Mesenchymal stem cell (in vitro differentiated cells and primary cell): ENCODE data around the gene KCNH2.

Experiments
- DNase-seq: peaks from one replicate; pipeline ENCODE4 v3.0.0-alpha.2; 2013
- H2AFZ ChIP-seq: one replicate; pipeline ENCODE4 v1.6.1; 2013; ENCODE audit warnings: low read depth, mild to moderate bottlenecking, control low read depth, inconsistent platforms, low read length, moderate library complexity
- H2AK5ac ChIP-seq: 2 replicates; pipeline ENCODE4 v1.6.1; 2013; ENCODE audit warnings: low read length, moderate library complexity, mild to moderate bottlenecking, inconsistent platforms; ENCODE audit not compliant: severe bottlenecking
- H2BK120ac ChIP-seq: one replicate; pipeline ENCODE4 v1.6.1; 2013; ENCODE audit warnings: low read depth, mild to moderate bottlenecking, inconsistent platforms, low read length, moderate library complexity
- H2BK12ac ChIP-seq, 2 experiments: one replicate each; pipeline ENCODE4 v1.6.1; 2013; ENCODE audit warnings: inconsistent platforms in 2 of 2, low read length in 2 of 2, mild to moderate bottlenecking in 2 of 2, moderate library complexity in 2 of 2, control low read depth in 1 of 2
- H2BK15ac ChIP-seq: one replicate; pipeline ENCODE4 v1.6.1; 2013; ENCODE audit warnings: mild to moderate bottlenecking, low read depth, inconsistent platforms; ENCODE audit not compliant: poor library complexity, severe bottlenecking
- H2BK5ac ChIP-seq: 2 replicates; pipeline ENCODE4 v1.6.1; 2013; ENCODE audit warnings: low read depth, mild to moderate bottlenecking, low read length, control low read depth, inconsistent platforms; ENCODE audit not compliant: poor library complexity, severe bottlenecking
- H3K14ac ChIP-seq, 2 experiments: one replicate each; pipeline ENCODE4 v1.6.1; 2013; ENCODE audit warnings: inconsistent platforms in 2 of 2, low read length in 2 of 2, control low read depth in 1 of 2, mild to moderate bottlenecking in 1 of 2, moderate library complexity in 1 of 2
- H3K18ac ChIP-seq, 2 experiments: one replicate each; pipeline ENCODE4 v1.6.1; 2013; ENCODE audit warnings: inconsistent platforms in 2 of 2, low read length in 2 of 2, control low read depth in 1 of 2, low read depth in 1 of 2, mild to moderate bottlenecking in 1 of 2
- H3K23ac ChIP-seq, 2 experiments: one replicate each; pipeline ENCODE4 v1.6.1; 2013; ENCODE audit warnings: inconsistent platforms in 2 of 2, low read length in 2 of 2, mild to moderate bottlenecking in 2 of 2, moderate library complexity in 2 of 2, control low read depth in 1 of 2
- H3K27ac ChIP-seq: 2 replicates; pipeline ENCODE4 v1.5.1; 2013; ENCODE audit warnings: mild to moderate bottlenecking, moderate library complexity, low read length, control low read depth, inconsistent platforms; ENCODE audit not compliant: poor library complexity, severe bottlenecking
- H3K27me3 ChIP-seq, 2 experiments: 2 replicates each; pipeline versions ENCODE4 v1.6.1 to v1.7.0; 2013; ENCODE audit warnings: low read length in 2 of 2, mild to moderate bottlenecking in 2 of 2, moderate library complexity in 2 of 2, control low read depth in 1 of 2, inconsistent platforms in 1 of 2; ENCODE audit not compliant: control insufficient read depth in 1 of 2, insufficient read depth in 1 of 2
- H3K36me3 ChIP-seq, 2 experiments: 2 replicates each; pipeline versions ENCODE4 v1.6.1 to v1.7.0; 2013; ENCODE audit warnings: low read length in 2 of 2, control low read depth in 1 of 2, inconsistent platforms in 1 of 2, low read depth in 1 of 2, mild to moderate bottlenecking in 1 of 2; ENCODE audit not compliant: insufficient read depth in 2 of 2, control insufficient read depth in 1 of 2
- H3K4ac ChIP-seq, 2 experiments: one replicate each; pipeline ENCODE4 v1.6.1; 2013; ENCODE audit warnings: inconsistent platforms in 2 of 2, low read length in 2 of 2, mild to moderate bottlenecking in 2 of 2, moderate library complexity in 2 of 2, control low read depth in 1 of 2, low read depth in 1 of 2
- H3K4me1 ChIP-seq: 2 replicates; pipeline ENCODE4 v1.6.1; 2013; ENCODE audit warnings: low read depth, low read length, control low read depth; ENCODE audit not compliant: control insufficient read depth, insufficient read depth
- H3K4me2 ChIP-seq: 2 replicates; pipeline ENCODE4 v1.6.1; 2013; ENCODE audit warnings: low read length, mild to moderate bottlenecking, inconsistent platforms; ENCODE audit not compliant: poor library complexity, severe bottlenecking
- H3K4me3 ChIP-seq, 2 experiments: 2 replicates each; pipeline versions ENCODE4 v1.5.1 to v1.7.0; 2013; ENCODE audit warnings: low read length in 2 of 2, mild to moderate bottlenecking in 2 of 2, control low read depth in 1 of 2, low read depth in 1 of 2; ENCODE audit not compliant: insufficient read depth in 1 of 2
- H3K79me1 ChIP-seq: replicated peaks from 2 replicates; pipeline ENCODE4 v1.6.1; 2013; ENCODE audit warnings: mild to moderate bottlenecking, control low read depth, low read length, inconsistent platforms; ENCODE audit not compliant: poor library complexity, severe bottlenecking
- H3K9ac ChIP-seq: 2 replicates; pipeline ENCODE4 v1.7.0; 2013; ENCODE audit warnings: mild to moderate bottlenecking, low read length, moderate library complexity
- H3K9me3 ChIP-seq: 2 replicates; pipeline ENCODE4 v1.7.0; 2013; ENCODE audit warnings: mild to moderate bottlenecking, low read length; ENCODE audit not compliant: control insufficient read depth
- H4K8ac ChIP-seq: one replicate; pipeline ENCODE4 v1.6.1; 2013; ENCODE audit warnings: inconsistent platforms, mild to moderate bottlenecking, low read length, moderate library complexity
- H4K91ac ChIP-seq: one replicate; pipeline ENCODE4 v1.6.1; 2013; ENCODE audit warnings: mild to moderate bottlenecking, low read length, inconsistent platforms
- WGBS: methylation state at CpG from one replicate; pipeline ENCODE4 v1.1.7; 2013; ENCODE audit warnings: mixed read lengths; 5-methylcytosine and 5-hydroxymethylcytosine counted together

KCNH2 gene

DNA sequence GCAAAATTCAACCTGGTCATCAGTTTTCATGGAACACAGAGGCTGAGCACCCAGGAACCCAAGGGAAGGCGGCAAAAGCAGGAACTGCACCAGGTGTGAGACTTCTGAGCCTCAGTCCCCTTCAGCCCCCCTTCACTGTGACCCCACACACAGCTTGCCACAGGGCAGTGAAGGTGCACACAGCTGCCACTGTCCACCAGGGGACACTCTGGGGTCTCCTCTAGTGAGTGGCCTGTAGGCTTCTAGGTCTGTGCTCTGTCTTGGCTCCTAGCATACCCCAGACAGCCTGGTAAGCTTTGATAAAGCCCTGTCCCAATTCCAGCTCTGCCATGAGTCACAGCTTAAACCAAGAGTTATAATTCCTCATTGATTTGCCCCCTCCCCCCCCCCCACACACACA lies 12.1 kb downstream of the KCNH2 start:
- H3K36me3 ChIP-seq: no peaks in the 10 kb centered on the region
- no peaks in the 10 kb centered on the region for H3K9me3 ChIP-seq
- H3K4me1 ChIP-seq: peaks cover 16% of the 10 kb centered on the region
- H2BK15ac ChIP-seq: no peak overlapping the region
- no peaks in the 10 kb centered on the region for H3K79me1 ChIP-seq
- H3K14ac ChIP-seq: no peak overlapping the region
- H2BK12ac ChIP-seq: no peak overlapping the region
- no peak overlapping the region for H3K9ac ChIP-seq
- no peak overlapping the region for H3K23ac ChIP-seq
- H2BK120ac ChIP-seq: peak overlapping the region; percentile 27
- no peak overlapping the region for H3K18ac ChIP-seq
- WGBS: 96% methylated on average over 1 of the region's 1 CpG
- H3K4me3 ChIP-seq: no peak overlapping the region
- no peak overlapping the region for H3K27ac ChIP-seq
- no peak overlapping the region for H2BK5ac ChIP-seq
- no peak overlapping the region for H2AK5ac ChIP-seq
- no peak overlapping the region for H3K4me2 ChIP-seq
- DNase-seq: peak; percentile 22
- H4K91ac ChIP-seq: no peak overlapping the region
- H3K4ac ChIP-seq: no peak overlapping the region
- peaks cover 59 to 92% of the 10 kb centered on the region in 2 experiments for H3K27me3 ChIP-seq
- no peak overlapping the region for H2AFZ ChIP-seq
- H4K8ac ChIP-seq: no peak overlapping the region

DNA sequence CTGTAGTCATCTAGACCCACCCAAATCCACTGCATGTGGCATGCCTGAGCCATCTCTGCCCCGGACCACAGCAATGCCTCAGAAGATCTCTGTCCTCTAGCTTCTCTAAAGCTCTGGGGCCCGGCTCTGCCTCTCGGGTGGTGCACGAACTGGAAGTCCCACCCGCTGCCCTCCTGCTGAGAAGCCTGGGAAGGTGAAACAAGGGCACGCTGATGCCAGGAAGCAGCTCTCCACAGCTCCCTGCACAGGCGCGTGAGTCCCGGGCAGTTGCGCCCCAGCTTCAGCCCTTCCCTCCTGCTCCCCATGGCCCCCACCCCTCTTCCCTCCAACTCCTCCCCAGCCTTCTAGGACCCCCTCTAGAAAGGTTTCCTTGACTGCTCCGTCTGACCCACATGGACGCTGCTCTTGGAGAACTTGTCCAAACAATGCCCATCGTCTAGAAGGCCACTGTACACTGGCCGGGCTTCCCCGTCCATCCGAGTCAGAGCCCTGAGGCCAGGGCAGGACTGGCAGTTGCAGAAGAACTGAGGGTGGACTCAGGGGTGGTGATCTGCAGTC lies 12.8 kb downstream of the KCNH2 start:
- Histone ChIP-seq H3K9ac (no peak overlapping the region), H3K4ac (no peak overlapping the region), H3K27me3 (peaks cover 53 to 90% of the 10 kb centered on the region in 2 experiments), H3K14ac (no peak overlapping the region), H2AK5ac (no peak overlapping the region), H3K79me1 (no peaks in the 10 kb centered on the region), H3K9me3 (no peaks in the 10 kb centered on the region), H2BK5ac (no peak overlapping the region), H2BK12ac (no peak overlapping the region), H3K18ac (no peak overlapping the region), H3K4me3 (no peak overlapping the region), H2BK120ac (peak overlapping the region; percentile 27), H3K4me1 (peaks cover 16% of the 10 kb centered on the region), H3K27ac (no peak overlapping the region), H3K36me3 (no peaks in the 10 kb centered on the region), H3K23ac (no peak overlapping the region), H2AFZ (no peak overlapping the region), H4K8ac (no peak overlapping the region), H2BK15ac (no peak overlapping the region), H4K91ac (peak overlapping the region; percentile 41), H3K4me2 (no peak overlapping the region)
- 89% methylated on average over 16 of the region's 16 CpGs for WGBS
- DNase-seq: no peak

DNA sequence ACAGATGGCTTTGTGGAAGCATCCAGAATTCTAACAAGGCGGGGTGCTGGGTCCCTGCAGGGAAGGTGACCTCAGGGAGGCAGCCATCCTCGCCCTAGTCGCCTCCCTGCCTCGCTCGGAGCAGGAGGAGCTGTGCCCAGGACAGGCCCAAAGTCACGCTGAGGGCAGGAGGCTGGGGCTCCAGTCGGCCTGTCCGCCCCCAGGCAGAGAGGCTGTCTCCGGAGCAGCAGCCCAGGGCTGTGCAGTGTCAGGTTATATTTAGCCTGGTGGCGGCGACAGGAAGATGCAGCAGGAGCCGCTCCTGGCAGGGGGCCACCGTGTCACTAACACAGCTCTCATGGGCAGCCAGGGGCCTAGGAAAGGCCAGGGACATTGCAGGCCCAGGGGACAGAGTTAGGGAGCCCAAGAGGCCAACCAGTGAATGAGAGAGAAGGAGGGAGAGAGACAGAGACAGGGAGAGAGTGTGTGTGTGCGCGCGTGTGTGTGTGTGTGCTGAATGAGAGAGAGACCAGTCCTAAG lies 13.5 kb downstream of the KCNH2 start:
- Histone ChIP-seq H2BK120ac (no peak overlapping the region), H2BK15ac (no peak overlapping the region), H3K18ac (peak overlapping the region in 1 of 2 experiments; percentile 49), H3K9me3 (no peaks in the 10 kb centered on the region), H3K14ac (no peak overlapping the region), H3K23ac (no peak overlapping the region), H3K4me2 (no peak overlapping the region), H3K79me1 (no peaks in the 10 kb centered on the region), H3K4me3 (no peak overlapping the region), H2BK5ac (no peak overlapping the region), H4K8ac (no peak overlapping the region), H2AFZ (no peak overlapping the region), H2BK12ac (no peak overlapping the region), H3K27ac (no peak overlapping the region), H3K4me1 (peaks cover 16% of the 10 kb centered on the region), H3K36me3 (no peaks in the 10 kb centered on the region), H3K27me3 (peaks cover 50 to 90% of the 10 kb centered on the region in 2 experiments), H2AK5ac (no peak overlapping the region), H4K91ac (peak overlapping the region; percentile 40), H3K4ac (no peak overlapping the region), H3K9ac (no peak overlapping the region)
- 35% methylated on average over 13 of the region's 16 CpGs for WGBS
- peak; percentile 55 for DNase-seq

DNA sequence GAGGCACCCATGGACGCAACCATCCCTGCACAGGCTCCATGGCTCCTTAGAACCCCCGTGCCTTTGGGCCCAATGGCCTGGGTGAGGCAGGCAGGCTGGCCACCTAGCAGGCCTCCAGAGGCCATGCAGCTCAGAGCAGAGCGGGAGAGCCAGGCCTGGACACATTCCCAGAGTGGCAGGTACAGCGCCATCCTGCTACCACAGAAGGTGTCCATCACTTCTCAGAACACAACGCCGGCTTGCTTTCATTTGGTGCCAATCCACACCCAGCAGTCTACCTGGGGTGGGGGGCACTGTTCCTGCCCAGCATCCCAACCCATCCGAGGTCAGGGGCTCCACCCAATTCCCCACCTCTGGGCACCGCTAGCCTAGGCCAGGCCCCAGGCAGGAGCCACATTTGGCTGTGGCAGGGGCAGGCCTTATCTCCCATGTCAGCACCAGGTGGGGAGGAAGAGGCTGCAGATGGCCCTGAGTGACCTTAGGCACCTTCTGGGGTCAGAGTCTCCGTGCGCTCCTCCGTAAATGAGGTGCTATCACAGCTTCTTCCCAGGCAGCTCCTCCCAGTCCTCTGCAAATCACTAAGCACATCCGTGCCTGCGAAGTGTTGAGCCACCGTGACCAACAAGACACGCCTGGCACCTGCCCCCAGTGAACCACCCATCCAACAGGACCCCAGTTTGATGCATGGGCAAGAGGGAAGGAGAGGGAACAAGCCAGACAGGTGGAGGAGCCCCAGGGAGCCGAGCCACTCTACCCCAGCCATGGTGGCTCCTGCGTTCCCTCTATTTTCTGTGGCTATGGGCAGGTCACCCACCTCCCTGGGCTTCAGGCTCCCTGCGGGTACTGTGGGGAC lies 14.2 kb downstream of the KCNH2 start:
- Histone ChIP-seq H2AK5ac (no peak overlapping the region), H3K14ac (no peak overlapping the region), H3K9me3 (no peaks in the 10 kb centered on the region), H3K79me1 (no peaks in the 10 kb centered on the region), H3K23ac (no peak overlapping the region), H3K4me3 (no peak overlapping the region), H2AFZ (no peak overlapping the region), H2BK5ac (no peak overlapping the region), H3K27me3 (peaks cover 43 to 90% of the 10 kb centered on the region in 2 experiments), H3K18ac (no peak overlapping the region), H2BK12ac (peak overlapping the region in 1 of 2 experiments; percentile 33), H3K4me2 (no peak overlapping the region), H3K27ac (no peak overlapping the region), H4K8ac (no peak overlapping the region), H3K9ac (no peak overlapping the region), H3K36me3 (no peaks in the 10 kb centered on the region), H3K4ac (no peak overlapping the region), H4K91ac (no peak overlapping the region), H2BK15ac (no peak overlapping the region), H3K4me1 (peaks cover 16% of the 10 kb centered on the region), H2BK120ac (no peak overlapping the region)
- no peak for DNase-seq
- 83% methylated on average over 15 of the region's 18 CpGs for WGBS
